Liver (tissue), 9 donors: Measurements from ENCODE around the gene PGS1. TPM values are rescaled to one million over a fixed set of nuclear protein-coding genes. Genes with fewer than 3 reads are reported as not detected.

Experiments
- DNase-seq: peaks from one replicate; pipeline ENCODE4 v3.0.0-alpha.2; 2017; ENCODE audit warnings: low spot score
- H3K27ac ChIP-seq, 2 donors: one replicate each; pipeline ENCODE4 v1.7.0; 2013; ENCODE audit warnings: inconsistent platforms in 2 of 2, low read length in 2 of 2, control low read depth in 1 of 2, low read depth in 1 of 2, mild to moderate bottlenecking in 1 of 2
- H3K27me3 ChIP-seq, 4 donors: one replicate each; pipeline versions ENCODE4 v1.6.1 to v1.7.0; 2013; ENCODE audit warnings: low read length in 3 of 4, inconsistent platforms in 1 of 4, mild to moderate bottlenecking in 1 of 4, moderate library complexity in 1 of 4; ENCODE audit not compliant: control insufficient read depth in 4 of 4, insufficient read depth in 4 of 4
- H3K36me3 ChIP-seq, 4 donors: one replicate each; pipeline versions ENCODE4 v1.6.1 to v1.7.0; 2013; ENCODE audit warnings: low read length in 3 of 4, mild to moderate bottlenecking in 3 of 4, low read depth in 1 of 4, moderate library complexity in 1 of 4; ENCODE audit not compliant: control insufficient read depth in 4 of 4, insufficient read depth in 3 of 4
- H3K4me1 ChIP-seq, 4 donors: one replicate each; pipeline versions ENCODE4 v1.6.1 to v1.7.0; 2013; ENCODE audit warnings: low read length in 3 of 4, mild to moderate bottlenecking in 3 of 4, moderate library complexity in 1 of 4; ENCODE audit not compliant: control insufficient read depth in 4 of 4, insufficient read depth in 4 of 4
- H3K4me3 ChIP-seq, 3 donors: one replicate each; pipeline versions ENCODE4 v1.6.1 to v1.7.0; 2013; ENCODE audit warnings: low read length in 3 of 3, control low read depth in 1 of 3, low read depth in 1 of 3, mild to moderate bottlenecking in 1 of 3
- H3K9ac ChIP-seq, 2 donors: one replicate each; pipeline ENCODE4 v1.7.0; 2013; ENCODE audit warnings: low read length in 2 of 2, mild to moderate bottlenecking in 2 of 2, moderate library complexity in 2 of 2, control low read depth in 1 of 2, low read depth in 1 of 2
- H3K9me3 ChIP-seq, 4 donors: one replicate each; pipeline versions ENCODE4 v1.6.1 to v1.7.0; 2013; ENCODE audit warnings: low read length in 3 of 4; ENCODE audit not compliant: control insufficient read depth in 4 of 4
- ATF3 ChIP-seq: IDR thresholded peaks from 2 replicates; pipeline ENCODE4 v1.6.1; 2016; ENCODE audit warnings: antibody characterized with exemption
- EGR1 ChIP-seq, 2 donors: IDR thresholded peaks; 2 replicates each; pipeline ENCODE4 v1.6.1; 2016 to 2018; ENCODE audit warnings: antibody characterized with exemption in 2 of 2, low read depth in 2 of 2
- FOXA1 ChIP-seq: IDR thresholded peaks from 2 replicates; pipeline ENCODE4 v1.6.1; 2016; ENCODE audit warnings: antibody characterized with exemption
- FOXA2 ChIP-seq: IDR thresholded peaks from 2 replicates; pipeline ENCODE4 v1.6.1; 2016; ENCODE audit warnings: antibody characterized with exemption
- GABPA ChIP-seq, 2 donors: IDR thresholded peaks in 1 of 2; conservative IDR thresholded peaks in 1 of 2; 2 replicates each; pipeline ENCODE4 v1.6.1; 2016; ENCODE audit warnings: antibody characterized with exemption in 2 of 2, mild to moderate bottlenecking in 1 of 2, moderate library complexity in 1 of 2
- HNF4A ChIP-seq, 2 donors: conservative IDR thresholded peaks; 2 replicates each; pipeline ENCODE4 v1.6.1; 2016; ENCODE audit warnings: antibody characterized with exemption in 2 of 2, mild to moderate bottlenecking in 2 of 2
- HNF4G ChIP-seq: IDR thresholded peaks from 2 replicates; pipeline ENCODE4 v1.6.1; 2016; ENCODE audit warnings: antibody characterized with exemption
- JUND ChIP-seq, 2 donors: IDR thresholded peaks; 2 replicates each; pipeline ENCODE4 v1.6.1; 2016; ENCODE audit warnings: antibody characterized with exemption in 2 of 2
- NR2F2 ChIP-seq: IDR thresholded peaks from 2 replicates; pipeline ENCODE4 v1.6.1; 2016; ENCODE audit warnings: antibody characterized with exemption
- RAD21 ChIP-seq, 2 donors: IDR thresholded peaks; 2 replicates each; pipeline ENCODE4 v1.6.1; 2016; ENCODE audit warnings: antibody characterized with exemption in 2 of 2, mild to moderate bottlenecking in 2 of 2
- RXRA ChIP-seq, 2 donors: IDR thresholded peaks; 2 replicates each; pipeline ENCODE4 v1.6.1; 2017 to 2018; ENCODE audit warnings: antibody characterized with exemption in 2 of 2, mild to moderate bottlenecking in 1 of 2
- SP1 ChIP-seq: IDR thresholded peaks from 2 replicates; pipeline ENCODE4 v1.6.1; 2018; ENCODE audit warnings: antibody characterized with exemption, mild to moderate bottlenecking
- TAF1 ChIP-seq: conservative IDR thresholded peaks from 2 replicates; pipeline ENCODE4 v1.6.1; 2016; ENCODE audit warnings: antibody characterized with exemption, mild to moderate bottlenecking
- YY1 ChIP-seq: IDR thresholded peaks from 2 replicates; pipeline ENCODE4 v1.6.1; 2016; ENCODE audit warnings: antibody characterized with exemption, mild to moderate bottlenecking
- ZBTB33 ChIP-seq: IDR thresholded peaks from 2 replicates; pipeline ENCODE4 v1.6.1; 2016; ENCODE audit warnings: antibody characterized with exemption
- WGBS: extraction: QIAGEN DNeasy Blood & Tissue Kit; methylation state at CpG from one replicate; pipeline ENCODE4 v1.1.7; 2013; 5-methylcytosine and 5-hydroxymethylcytosine counted together
- polyA plus RNA-seq, 2 donors: library from polyadenylated mRNA; stranded (reverse) in 1 of 2; unstranded in 1 of 2; fragments of 200-250 nt in 1 of 2; fragments of >200 nt in 1 of 2; fragmentation: Nextera tagmentation in 1 of 2; extraction: Ambion mirVana in 1 of 2; gene quantifications; one replicate each; pipeline versions ENCODE4 v1.2.1 to v1.2.3, GENCODE V29; 2013 to 2015
- total RNA-seq, 2 donors: library from RNA; depleted of rRNA; stranded (reverse); fragments of >200 nt; gene quantifications; one replicate each; pipeline ENCODE4 v1.2.3, GENCODE V29; 2014
- TF ChIP-seq, protein P1 (sequence below): IDR thresholded peaks from 2 replicates; pipeline ENCODE4 v1.6.1; 2016; ENCODE audit warnings: antibody characterized with exemption
- TF ChIP-seq, protein P2 (sequence below): fragments of 150-350 bp; IDR thresholded peaks from 2 replicates; pipeline ENCODE4 v1.5.1; 2017; ENCODE audit warnings: improper control_type of control experiment, low read depth, low read length; ENCODE audit not compliant: missing input control
- TF ChIP-seq, protein P3 (sequence below): IDR thresholded peaks from 2 replicates; pipeline ENCODE4 v1.6.1; 2016; ENCODE audit warnings: antibody characterized with exemption, mild to moderate bottlenecking
- donor health status: healthy.
- donor health status: healthy.
- donor health status: healthy.
- donor health status: healthy.
- donor health status: healthy.

The PGS1 gene
- total and polyA plus RNA-seq, 4 donors, result 8.1 to 24.1 (median 12.2) TPM

DNA sequence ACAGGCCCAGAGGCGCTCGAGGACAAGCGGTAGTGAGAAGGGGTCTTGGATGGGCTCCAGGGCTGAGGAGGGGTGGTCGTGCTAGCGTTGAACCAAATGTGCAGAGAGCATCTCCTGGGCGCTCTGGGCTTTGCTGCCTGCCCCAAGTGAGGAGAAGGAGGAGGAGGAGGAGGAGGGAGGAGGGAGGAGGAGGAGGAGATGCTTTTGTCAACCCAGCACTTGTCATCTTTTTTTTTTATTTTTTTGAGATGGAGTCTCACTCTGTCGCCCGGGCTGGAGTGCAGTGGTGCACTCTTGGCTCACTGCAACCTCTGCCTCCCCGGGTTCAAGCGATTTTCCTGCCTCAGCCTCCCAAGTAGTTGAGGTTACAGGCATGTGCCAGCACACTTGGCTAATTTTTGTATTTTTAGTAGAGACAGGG lies 59.8 kb downstream of the PGS1 start (continued):
- TF ChIP-seq, protein P1, sequence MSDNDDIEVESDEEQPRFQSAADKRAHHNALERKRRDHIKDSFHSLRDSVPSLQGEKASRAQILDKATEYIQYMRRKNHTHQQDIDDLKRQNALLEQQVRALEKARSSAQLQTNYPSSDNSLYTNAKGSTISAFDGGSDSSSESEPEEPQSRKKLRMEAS, result no peak
- no peak for TF ChIP-seq RXRA (IDR thresholded peaks at IDR 0.05)
- no peak for TF ChIP-seq YY1

- Histone ChIP-seq H3K4me1 (no peaks in the 10 kb centered on the region), H3K9me3 (no peaks in the 10 kb centered on the region), H3K36me3 (no peaks in the 10 kb centered on the region), H3K27ac (no peak overlapping the region), H3K9ac (no peak overlapping the region), H3K27me3 (no peaks in the 10 kb centered on the region), H3K4me3 (no peak overlapping the region)
- no peak for DNase-seq
- no peak for TF ChIP-seq RAD21 (IDR thresholded peaks at IDR 0.05)
- TF ChIP-seq, protein P2, sequence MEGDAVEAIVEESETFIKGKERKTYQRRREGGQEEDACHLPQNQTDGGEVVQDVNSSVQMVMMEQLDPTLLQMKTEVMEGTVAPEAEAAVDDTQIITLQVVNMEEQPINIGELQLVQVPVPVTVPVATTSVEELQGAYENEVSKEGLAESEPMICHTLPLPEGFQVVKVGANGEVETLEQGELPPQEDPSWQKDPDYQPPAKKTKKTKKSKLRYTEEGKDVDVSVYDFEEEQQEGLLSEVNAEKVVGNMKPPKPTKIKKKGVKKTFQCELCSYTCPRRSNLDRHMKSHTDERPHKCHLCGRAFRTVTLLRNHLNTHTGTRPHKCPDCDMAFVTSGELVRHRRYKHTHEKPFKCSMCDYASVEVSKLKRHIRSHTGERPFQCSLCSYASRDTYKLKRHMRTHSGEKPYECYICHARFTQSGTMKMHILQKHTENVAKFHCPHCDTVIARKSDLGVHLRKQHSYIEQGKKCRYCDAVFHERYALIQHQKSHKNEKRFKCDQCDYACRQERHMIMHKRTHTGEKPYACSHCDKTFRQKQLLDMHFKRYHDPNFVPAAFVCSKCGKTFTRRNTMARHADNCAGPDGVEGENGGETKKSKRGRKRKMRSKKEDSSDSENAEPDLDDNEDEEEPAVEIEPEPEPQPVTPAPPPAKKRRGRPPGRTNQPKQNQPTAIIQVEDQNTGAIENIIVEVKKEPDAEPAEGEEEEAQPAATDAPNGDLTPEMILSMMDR, result no peak
- TF ChIP-seq HNF4A (conservative IDR thresholded peaks at IDR 0.05), result no peak
- TF ChIP-seq GABPA (IDR thresholded peaks at IDR 0.05 in 1 of 2, conservative IDR thresholded peaks at IDR 0.05 in 1 of 2), result no peak
- TF ChIP-seq TAF1, result no peak
- TF ChIP-seq RXRA (IDR thresholded peaks at IDR 0.05), result no peak
- TF ChIP-seq SP1, result no peak
- TF ChIP-seq FOXA1, result no peak
- TF ChIP-seq FOXA2, result no peak
- TF ChIP-seq ATF3, result no peak
- TF ChIP-seq YY1, result no peak
- TF ChIP-seq, protein P1, result no peak
- TF ChIP-seq EGR1 (IDR thresholded peaks at IDR 0.05; ENCODE audit: low read depth in 2 of 2), result no peak
- no peak for TF ChIP-seq JUND (IDR thresholded peaks at IDR 0.05)
- TF ChIP-seq HNF4G, result no peak
- TF ChIP-seq, protein P3, sequence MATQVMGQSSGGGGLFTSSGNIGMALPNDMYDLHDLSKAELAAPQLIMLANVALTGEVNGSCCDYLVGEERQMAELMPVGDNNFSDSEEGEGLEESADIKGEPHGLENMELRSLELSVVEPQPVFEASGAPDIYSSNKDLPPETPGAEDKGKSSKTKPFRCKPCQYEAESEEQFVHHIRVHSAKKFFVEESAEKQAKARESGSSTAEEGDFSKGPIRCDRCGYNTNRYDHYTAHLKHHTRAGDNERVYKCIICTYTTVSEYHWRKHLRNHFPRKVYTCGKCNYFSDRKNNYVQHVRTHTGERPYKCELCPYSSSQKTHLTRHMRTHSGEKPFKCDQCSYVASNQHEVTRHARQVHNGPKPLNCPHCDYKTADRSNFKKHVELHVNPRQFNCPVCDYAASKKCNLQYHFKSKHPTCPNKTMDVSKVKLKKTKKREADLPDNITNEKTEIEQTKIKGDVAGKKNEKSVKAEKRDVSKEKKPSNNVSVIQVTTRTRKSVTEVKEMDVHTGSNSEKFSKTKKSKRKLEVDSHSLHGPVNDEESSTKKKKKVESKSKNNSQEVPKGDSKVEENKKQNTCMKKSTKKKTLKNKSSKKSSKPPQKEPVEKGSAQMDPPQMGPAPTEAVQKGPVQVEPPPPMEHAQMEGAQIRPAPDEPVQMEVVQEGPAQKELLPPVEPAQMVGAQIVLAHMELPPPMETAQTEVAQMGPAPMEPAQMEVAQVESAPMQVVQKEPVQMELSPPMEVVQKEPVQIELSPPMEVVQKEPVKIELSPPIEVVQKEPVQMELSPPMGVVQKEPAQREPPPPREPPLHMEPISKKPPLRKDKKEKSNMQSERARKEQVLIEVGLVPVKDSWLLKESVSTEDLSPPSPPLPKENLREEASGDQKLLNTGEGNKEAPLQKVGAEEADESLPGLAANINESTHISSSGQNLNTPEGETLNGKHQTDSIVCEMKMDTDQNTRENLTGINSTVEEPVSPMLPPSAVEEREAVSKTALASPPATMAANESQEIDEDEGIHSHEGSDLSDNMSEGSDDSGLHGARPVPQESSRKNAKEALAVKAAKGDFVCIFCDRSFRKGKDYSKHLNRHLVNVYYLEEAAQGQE, result no peak
- TF ChIP-seq ZBTB33, result no peak
- no peak for TF ChIP-seq NR2F2
- 88% methylated on average over 16 of the region's 16 CpGs for WGBS
Observed at GRCh38 chr17:78438694-78439325, 60.4 kb downstream of the PGS1 start.
